NT2/D1 (cell line): ENCODE measurements around the gene CUL3.

Experiments
- YY1 ChIP-seq: IDR thresholded peaks from 2 replicates; pipeline ENCODE4 v1.6.1; 2011; ENCODE audit not compliant: insufficient read length, insufficient read depth
- ZNF274 ChIP-seq: IDR thresholded peaks from 2 replicates; pipeline ENCODE4 v1.6.1; 2011; ENCODE audit warnings: mild to moderate bottlenecking, low read depth, low read length

DNA sequence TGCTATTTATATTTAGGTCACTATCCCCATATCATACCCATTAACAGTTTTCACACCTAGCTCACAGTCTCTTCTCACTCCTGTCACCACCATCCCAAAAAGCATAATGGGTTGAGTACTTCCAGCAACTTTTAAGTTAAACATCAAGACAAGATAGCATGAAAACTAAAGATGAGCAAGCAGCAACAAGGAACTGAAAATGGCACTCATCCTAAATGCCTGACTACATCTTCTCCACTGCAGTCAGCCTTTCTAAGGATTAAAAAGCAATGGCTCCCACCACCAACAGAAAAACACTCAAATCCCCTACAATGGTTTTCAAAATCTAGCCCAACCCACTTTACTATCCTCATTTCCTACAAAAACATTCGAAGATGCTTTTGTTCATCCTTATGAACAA is 38.2 kb downstream of the CUL3 start:
- no peak for TF ChIP-seq ZNF274
- TF ChIP-seq YY1, result no peak
